Astrocyte (in vitro differentiated cells and primary cell): Measurements from ENCODE around the gene C1orf35. TPM values are rescaled to one million over a fixed set of nuclear protein-coding genes. Genes with fewer than 3 reads are reported as not detected.

Experiments used
- DNase-seq: peaks from one replicate; pipeline ENCODE4 v3.0.0-alpha.2; 2010; ENCODE audit warnings: low read depth
- FAIRE-seq: peaks from 2 replicates; lab custom pipeline; 2011; peaks lifted over from hg19 to GRCh38; lab: Jason Lieb, UNC
- H2AFZ ChIP-seq: 2 replicates; pipeline ENCODE4 v1.6.0; 2012; ENCODE audit warnings: low read depth, low read length, inconsistent platforms
- H3K27ac ChIP-seq: 2 replicates; pipeline ENCODE4 v1.5.1; 2011; ENCODE audit warnings: low read depth, low read length, inconsistent platforms
- H3K27me3 ChIP-seq: 2 replicates; pipeline ENCODE4 v1.6.0; 2011; ENCODE audit warnings: low read length, inconsistent platforms; ENCODE audit not compliant: insufficient read depth
- H3K36me3 ChIP-seq: 2 replicates; pipeline ENCODE4 v1.5.1; 2011; ENCODE audit warnings: low read length, inconsistent platforms; ENCODE audit not compliant: insufficient read depth
- H3K4me1 ChIP-seq: 2 replicates; pipeline ENCODE4 v1.5.1; 2011; ENCODE audit warnings: low read length, inconsistent platforms; ENCODE audit not compliant: insufficient read depth
- H3K4me2 ChIP-seq: 2 replicates; pipeline ENCODE4 v1.6.0; 2012; ENCODE audit warnings: low read length, inconsistent platforms
- H3K4me3 ChIP-seq: 2 replicates; pipeline ENCODE4 v1.5.1; 2011; ENCODE audit warnings: low read depth, mild to moderate bottlenecking, low read length, inconsistent platforms; ENCODE audit not compliant: insufficient read depth
- H3K79me2 ChIP-seq: 2 replicates; pipeline ENCODE4 v1.6.0; 2012; ENCODE audit warnings: mild to moderate bottlenecking, low read length, inconsistent platforms; ENCODE audit not compliant: insufficient read depth
- H3K9ac ChIP-seq: 2 replicates; pipeline ENCODE4 v1.6.0; 2012; ENCODE audit warnings: mild to moderate bottlenecking, low read length, inconsistent platforms
- H3K9me3 ChIP-seq: 2 replicates; pipeline ENCODE4 v1.5.1; 2012; ENCODE audit warnings: low read depth, mild to moderate bottlenecking, low read length, inconsistent platforms; ENCODE audit not compliant: insufficient read depth
- H4K20me1 ChIP-seq: 2 replicates; pipeline ENCODE4 v1.6.0; 2012; ENCODE audit warnings: low read length, inconsistent platforms; ENCODE audit not compliant: insufficient read depth
- H3K27ac Mint-ChIP-seq: one replicate; pipeline ENCODE4 v1.8.0; 2021; ENCODE audit warnings: mild to moderate bottlenecking, mixed read lengths; ENCODE audit not compliant: unreplicated experiment
- H3K27me3 Mint-ChIP-seq: one replicate; pipeline ENCODE4 v1.8.0; 2021; ENCODE audit warnings: low read depth, mixed read lengths; ENCODE audit not compliant: unreplicated experiment
- H3K36me3 Mint-ChIP-seq: one replicate; pipeline ENCODE4 v1.8.0; 2021; ENCODE audit warnings: low read depth, mixed read lengths; ENCODE audit not compliant: unreplicated experiment
- H3K4me1 Mint-ChIP-seq: one replicate; pipeline ENCODE4 v1.8.0; 2021; ENCODE audit warnings: low read depth, mixed read lengths; ENCODE audit not compliant: unreplicated experiment
- H3K4me3 Mint-ChIP-seq: one replicate; pipeline ENCODE4 v1.8.0; 2021; ENCODE audit warnings: mild to moderate bottlenecking, moderate library complexity, mixed read lengths; ENCODE audit not compliant: unreplicated experiment
- H3K9me3 Mint-ChIP-seq: one replicate; pipeline ENCODE4 v1.8.0; 2021; ENCODE audit warnings: mild to moderate bottlenecking, mixed read lengths; ENCODE audit not compliant: unreplicated experiment
- CTCF ChIP-seq: IDR thresholded peaks from 2 replicates; pipeline ENCODE4 v1.5.1; 2011; ENCODE audit warnings: low read depth, mild to moderate bottlenecking, inconsistent platforms, low read length, moderate library complexity; ENCODE audit not compliant: insufficient read depth
- EZH2 ChIP-seq: IDR thresholded peaks from 2 replicates; pipeline ENCODE4 v1.6.1; 2012; ENCODE audit warnings: mild to moderate bottlenecking, low read length, inconsistent platforms; ENCODE audit not compliant: insufficient read depth
- total RNA-seq: library from RNA; stranded (reverse); gene quantifications from 2 replicates; pipeline ENCODE4 v1.2.1, GENCODE V29; 2021

C1orf35 gene
- total RNA-seq, 1 donor from 2014 or later: 21.8 TPM

- H3K27me3 ChIP-seq: no peaks in the 10 kb centered on the region
- no peak overlapping the region for H3K27ac Mint-ChIP-seq
- H3K4me3 Mint-ChIP-seq: no peak overlapping the region
- H3K4me1 Mint-ChIP-seq: peaks cover 20% of the 10 kb centered on the region
- H3K4me3 ChIP-seq: no peak overlapping the region
- peaks cover 6% of the 10 kb centered on the region for H3K36me3 ChIP-seq
- no peak overlapping the region for H2AFZ ChIP-seq
- no peak overlapping the region for H3K27ac ChIP-seq
- TF ChIP-seq CTCF (no peak), EZH2 (no peak)
- no peak overlapping the region for H3K9ac ChIP-seq
- H3K27me3 Mint-ChIP-seq: no peaks in the 10 kb centered on the region
- H3K79me2 ChIP-seq: peaks cover 88% of the 10 kb centered on the region
- no peak overlapping the region for H3K4me2 ChIP-seq
- no peaks in the 10 kb centered on the region for H3K9me3 Mint-ChIP-seq
- H3K4me1 ChIP-seq: peaks cover 27% of the 10 kb centered on the region
- peaks cover 80% of the 10 kb centered on the region for H4K20me1 ChIP-seq
- peaks cover 3% of the 10 kb centered on the region for H3K36me3 Mint-ChIP-seq
- H3K9me3 ChIP-seq: no peaks in the 10 kb centered on the region
- FAIRE-seq (no peak), DNase-seq (no peak)
Measured at GRCh38 chr1:228144993-228145343, 41.8 kb upstream of the C1orf35 start.

DNA sequence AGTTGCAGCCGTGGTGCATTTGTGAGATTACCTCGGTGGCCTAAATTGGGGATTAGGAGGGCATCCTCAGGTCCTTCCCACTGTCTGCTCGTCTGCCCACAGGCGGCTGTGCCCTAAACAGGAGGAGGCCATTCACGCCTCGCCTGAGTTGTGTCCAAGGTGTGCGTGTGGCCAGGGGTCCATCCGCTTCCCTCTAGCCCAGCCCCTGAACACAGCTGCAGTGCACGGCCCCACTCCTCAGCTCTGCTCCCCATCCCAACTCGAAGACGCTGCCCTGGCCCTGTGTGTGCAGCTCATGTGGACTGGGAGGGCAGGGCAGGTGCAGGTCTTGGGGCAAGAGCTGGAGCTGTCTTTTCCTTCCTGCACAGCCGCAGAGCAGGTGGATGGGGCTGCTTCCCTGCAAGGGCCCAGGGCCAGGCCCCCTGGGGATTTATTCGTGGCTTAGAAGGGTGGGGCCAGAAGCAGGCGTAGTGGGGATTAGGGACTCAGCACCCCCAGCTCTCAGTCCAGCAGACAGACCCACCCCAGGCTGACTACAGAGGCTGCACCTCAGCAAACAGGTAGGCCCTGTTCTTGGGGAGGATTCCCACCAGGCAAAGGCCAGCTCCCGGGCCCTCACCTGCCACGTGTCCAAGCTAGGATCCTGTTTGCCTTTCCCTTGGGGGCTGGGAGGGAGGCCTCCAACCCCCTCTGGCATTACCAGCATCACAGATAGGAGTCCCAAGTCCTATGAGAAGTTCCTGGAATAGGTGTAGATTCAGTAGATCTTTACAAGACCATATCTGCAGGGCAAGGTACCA lies 41.3 kb upstream of the C1orf35 start:
- no peak overlapping the region for H3K4me2 ChIP-seq
- no peak for DNase-seq
- Mint-ChIP-seq H3K27ac (no peak overlapping the region), H3K9me3 (peaks cover 2% of the 10 kb centered on the region), H3K36me3 (peaks cover 3% of the 10 kb centered on the region), H3K27me3 (no peaks in the 10 kb centered on the region), H3K4me1 (peaks cover 20% of the 10 kb centered on the region), H3K4me3 (no peak overlapping the region)
- peaks cover 80% of the 10 kb centered on the region for H4K20me1 ChIP-seq
- H3K4me1 ChIP-seq: peaks cover 24% of the 10 kb centered on the region
- no peaks in the 10 kb centered on the region for H3K27me3 ChIP-seq
- H3K79me2 ChIP-seq: peaks cover 88% of the 10 kb centered on the region
- no peak overlapping the region for H2AFZ ChIP-seq
- no peaks in the 10 kb centered on the region for H3K9me3 ChIP-seq
- H3K27ac ChIP-seq: no peak overlapping the region
- no peak overlapping the region for H3K4me3 ChIP-seq
- no peak for FAIRE-seq
- no peak for TF ChIP-seq CTCF
- TF ChIP-seq EZH2: no peak
- H3K36me3 ChIP-seq: peaks cover 6% of the 10 kb centered on the region
- no peak overlapping the region for H3K9ac ChIP-seq
